ENCODE results near the gene C15orf39. TPM values are rescaled to one million over a fixed set of nuclear protein-coding genes. Genes with fewer than 3 reads are reported as not detected.

Gene C15orf39
- total and polyA plus RNA-seq, 2 donors from 2014 or later: 5.7 to 32.7 TPM

DNA sequence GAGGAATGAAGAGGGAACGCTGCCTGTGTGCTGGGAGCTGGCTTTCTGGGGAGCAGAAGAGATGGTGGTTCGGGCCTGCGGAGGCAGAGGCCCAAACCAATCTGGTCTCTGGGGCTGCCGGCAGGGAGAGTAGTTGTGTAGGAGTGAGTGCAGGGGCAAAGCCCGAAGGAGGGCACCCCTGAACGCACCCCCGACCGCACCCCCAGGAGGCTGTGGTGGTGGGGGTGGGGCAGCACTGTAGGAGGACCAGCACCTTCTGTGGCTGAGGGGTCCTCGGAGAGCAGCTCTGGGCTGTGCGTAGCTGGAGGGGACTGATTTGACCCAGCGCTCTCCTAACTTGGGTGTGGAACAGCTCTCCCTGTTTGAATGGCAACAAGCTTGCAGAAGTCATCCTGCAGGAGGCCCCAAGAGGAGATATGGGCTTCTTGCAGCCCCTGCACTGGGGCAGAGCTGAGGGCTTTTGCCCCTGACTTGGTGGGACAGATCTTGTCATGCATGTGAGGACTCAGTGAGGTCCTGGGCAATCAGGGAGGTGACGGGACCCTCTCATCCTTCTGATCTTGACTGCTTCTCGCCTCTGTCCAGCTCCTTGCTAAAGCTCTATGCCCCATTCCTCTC is 26.1 kb downstream of the C15orf39 start:
- Histone ChIP-seq H3K9ac (ENCODE audit: low read length in 3 of 3) (no peak overlapping the region), H3K4me1 (ENCODE audit: control insufficient read depth in 2 of 3, insufficient read depth in 2 of 3, low read depth in 1 of 3, low read length in 3 of 3) (no peaks in the 10 kb centered on the region), H3K4me3 (ENCODE audit: low read length in 3 of 3) (no peak overlapping the region), H3K27me3 (ENCODE audit: control insufficient read depth, insufficient read depth, low read length) (no peaks in the 10 kb centered on the region), H3K9me3 (ENCODE audit: control insufficient read depth in 2 of 3, insufficient read depth in 1 of 3, low read length in 3 of 3) (no peaks in the 10 kb centered on the region), H3K36me3 (ENCODE audit: control insufficient read depth in 2 of 3, insufficient read depth in 3 of 3, low read length in 3 of 3) (no peaks in the 10 kb centered on the region), H3K27ac (ENCODE audit: low read depth in 2 of 2, low read length in 2 of 2) (no peak overlapping the region)
- TF ChIP-seq, protein P1, sequence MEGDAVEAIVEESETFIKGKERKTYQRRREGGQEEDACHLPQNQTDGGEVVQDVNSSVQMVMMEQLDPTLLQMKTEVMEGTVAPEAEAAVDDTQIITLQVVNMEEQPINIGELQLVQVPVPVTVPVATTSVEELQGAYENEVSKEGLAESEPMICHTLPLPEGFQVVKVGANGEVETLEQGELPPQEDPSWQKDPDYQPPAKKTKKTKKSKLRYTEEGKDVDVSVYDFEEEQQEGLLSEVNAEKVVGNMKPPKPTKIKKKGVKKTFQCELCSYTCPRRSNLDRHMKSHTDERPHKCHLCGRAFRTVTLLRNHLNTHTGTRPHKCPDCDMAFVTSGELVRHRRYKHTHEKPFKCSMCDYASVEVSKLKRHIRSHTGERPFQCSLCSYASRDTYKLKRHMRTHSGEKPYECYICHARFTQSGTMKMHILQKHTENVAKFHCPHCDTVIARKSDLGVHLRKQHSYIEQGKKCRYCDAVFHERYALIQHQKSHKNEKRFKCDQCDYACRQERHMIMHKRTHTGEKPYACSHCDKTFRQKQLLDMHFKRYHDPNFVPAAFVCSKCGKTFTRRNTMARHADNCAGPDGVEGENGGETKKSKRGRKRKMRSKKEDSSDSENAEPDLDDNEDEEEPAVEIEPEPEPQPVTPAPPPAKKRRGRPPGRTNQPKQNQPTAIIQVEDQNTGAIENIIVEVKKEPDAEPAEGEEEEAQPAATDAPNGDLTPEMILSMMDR (IDR thresholded peaks at IDR 0.05; ENCODE audit: borderline replicate concordance, extremely low read depth, insufficient read depth): no peak
- intact Hi-C loops (cut with DNase I): no loop called here
- FAIRE-seq (no peak), DNase-seq (peak in 1 of 5 donors; percentile 44)

DNA sequence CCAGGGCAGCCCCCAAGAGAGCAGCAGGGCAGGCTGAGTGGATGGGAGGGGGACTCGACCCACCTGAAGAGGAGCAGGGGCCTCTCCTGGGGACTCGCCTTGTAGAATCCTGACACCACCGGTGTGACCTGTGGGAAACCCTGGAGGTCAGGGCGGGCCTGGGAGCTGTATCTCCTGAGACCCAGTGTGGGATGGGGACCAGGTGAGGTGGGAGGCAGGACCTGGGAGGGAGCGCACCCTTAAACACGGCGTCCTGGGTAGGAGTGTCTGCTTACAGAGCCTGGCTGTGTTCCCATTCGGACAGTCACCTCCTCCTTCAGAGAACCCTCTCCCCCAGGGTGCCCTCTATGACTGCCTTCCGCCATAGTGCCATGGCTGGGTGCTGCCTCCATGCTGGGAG is 27.1 kb downstream of the C15orf39 start:
- no peaks in the 10 kb centered on the region for H3K4me1 ChIP-seq (ENCODE audit: control insufficient read depth in 2 of 3, insufficient read depth in 2 of 3, low read depth in 1 of 3, low read length in 3 of 3)
- TF ChIP-seq, protein P1 (IDR thresholded peaks at IDR 0.05; ENCODE audit: borderline replicate concordance, extremely low read depth, insufficient read depth): no peak
- H3K9me3 ChIP-seq (ENCODE audit: control insufficient read depth in 2 of 3, insufficient read depth in 1 of 3, low read length in 3 of 3): no peaks in the 10 kb centered on the region
- H3K4me3 ChIP-seq (ENCODE audit: low read length in 3 of 3): no peak overlapping the region
- intact Hi-C loops (cut with DNase I): no loop called here
- H3K9ac ChIP-seq (ENCODE audit: low read length in 3 of 3): no peak overlapping the region
- no peaks in the 10 kb centered on the region for H3K36me3 ChIP-seq (ENCODE audit: control insufficient read depth in 2 of 3, insufficient read depth in 3 of 3, low read length in 3 of 3)
- DNase-seq (peak in 1 of 5 donors; percentile 49), FAIRE-seq (no peak)
- no peak overlapping the region for H3K27ac ChIP-seq (ENCODE audit: low read depth in 2 of 2, low read length in 2 of 2)
- H3K27me3 ChIP-seq (ENCODE audit: control insufficient read depth, insufficient read depth, low read length): no peaks in the 10 kb centered on the region

DNA sequence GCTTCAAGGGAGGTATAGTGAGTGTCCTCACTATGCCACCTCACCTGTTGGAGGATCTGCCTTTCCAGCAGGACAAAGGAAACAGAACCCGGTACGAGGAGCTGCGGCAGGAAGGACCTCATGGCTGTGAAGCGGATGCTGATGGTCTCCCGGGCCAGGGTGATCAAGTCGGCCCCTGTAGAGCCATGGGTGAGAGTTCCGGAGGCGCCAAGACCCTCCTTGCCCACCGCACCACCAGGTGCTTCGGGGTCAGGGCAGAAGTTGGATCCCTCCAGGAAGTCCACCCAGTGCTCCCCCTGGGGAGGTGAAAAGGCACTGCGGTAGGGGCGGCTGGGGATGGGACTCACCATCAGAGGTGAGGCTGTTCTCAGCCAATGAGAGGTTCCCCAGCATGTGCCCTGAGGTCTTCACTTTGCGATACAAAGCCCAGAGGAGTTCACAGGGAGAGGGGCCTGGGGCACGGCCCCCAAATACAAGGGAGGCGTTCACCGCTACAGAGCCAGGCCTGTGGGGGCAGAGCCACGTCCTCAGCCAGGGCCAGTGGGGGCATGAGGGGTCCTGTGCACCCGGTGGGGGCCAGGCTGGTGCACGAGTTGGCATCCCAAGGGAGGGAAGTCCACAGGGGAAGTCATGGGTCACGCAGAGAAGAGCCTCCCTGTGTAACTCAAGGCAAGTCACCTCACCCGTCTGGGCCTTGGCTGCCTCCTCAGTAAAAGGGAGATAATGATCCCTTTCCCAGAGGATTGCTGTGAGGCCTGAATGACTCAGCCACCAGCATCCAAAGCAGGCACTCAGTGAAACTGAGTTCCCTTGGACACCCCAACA is 27.7 kb downstream of the C15orf39 start:
- Histone ChIP-seq H3K9me3 (ENCODE audit: control insufficient read depth in 2 of 3, insufficient read depth in 1 of 3, low read length in 3 of 3) (no peaks in the 10 kb centered on the region), H3K4me3 (ENCODE audit: low read length in 3 of 3) (no peak overlapping the region), H3K9ac (ENCODE audit: low read length in 3 of 3) (no peak overlapping the region), H3K27ac (ENCODE audit: low read depth in 2 of 2, low read length in 2 of 2) (no peak overlapping the region), H3K4me1 (ENCODE audit: control insufficient read depth in 2 of 3, insufficient read depth in 2 of 3, low read depth in 1 of 3, low read length in 3 of 3) (no peaks in the 10 kb centered on the region), H3K36me3 (ENCODE audit: control insufficient read depth in 2 of 3, insufficient read depth in 3 of 3, low read length in 3 of 3) (no peaks in the 10 kb centered on the region), H3K27me3 (ENCODE audit: control insufficient read depth, insufficient read depth, low read length) (no peaks in the 10 kb centered on the region)
- FAIRE-seq (no peak), DNase-seq (peak in 1 of 5 donors; percentile 73)
- TF ChIP-seq, protein P1 (IDR thresholded peaks at IDR 0.05; ENCODE audit: borderline replicate concordance, extremely low read depth, insufficient read depth): no peak
- intact Hi-C loops (cut with DNase I): no loop called here

Measured in kidney (tissue), 14 donors.